Measurements from ENCODE around the gene DCTN1. TPM values are rescaled to one million over a fixed set of nuclear protein-coding genes. Genes with fewer than 3 reads are reported as not detected.

The DCTN1 gene
- total RNA-seq, 4 donors from 2014 or later, result 136 to 188 (median 162) TPM

GRCh38 chr2:74414441-74414840 is 34.3 kb upstream of the DCTN1 start:
- intact Hi-C loops (cut with DNase I), result no loop called here
- TF ChIP-seq POLR2A (IDR thresholded peaks at IDR 0.05; ENCODE audit: low read depth) (no peak), POLR2AphosphoS5 (IDR thresholded peaks at IDR 0.05) (no peak), EP300 (IDR thresholded peaks at IDR 0.05) (no peak), CTCF (IDR thresholded peaks at IDR 0.05) (no peak)
- H3K27ac ChIP-seq (replicated peaks in 1 of 4), result peak overlapping the region; percentile 38 to 58 (median 53)
- peaks cover 18 to 31% (median 25%) of the 10 kb centered on the region in 4 donors for H3K4me1 ChIP-seq
- DNase-seq (ENCODE audit: extremely low spot score), result no peak
- peak overlapping the region; percentile 60 to 72 (median 62) for H3K4me3 ChIP-seq
- no peaks in the 10 kb centered on the region for H3K27me3 ChIP-seq
- WGBS, result 49% methylated on average over 5 of the region's 19 CpGs
- H3K9me3 ChIP-seq, result no peaks in the 10 kb centered on the region
- H3K36me3 ChIP-seq, result no peaks in the 10 kb centered on the region

- Histone ChIP-seq H3K27ac (replicated peaks in 1 of 4) (no peak overlapping the region), H3K36me3 (no peaks in the 10 kb centered on the region), H3K9me3 (no peaks in the 10 kb centered on the region), H3K4me3 (no peak overlapping the region), H3K27me3 (no peaks in the 10 kb centered on the region), H3K4me1 (peaks cover 18 to 31% (median 23%) of the 10 kb centered on the region in 4 donors)
- WGBS, result 56% methylated on average over 5 of the region's 8 CpGs
- intact Hi-C loops (cut with DNase I), result no loop called here
- no peak for TF ChIP-seq EP300 (IDR thresholded peaks at IDR 0.05)
- no peak for TF ChIP-seq POLR2AphosphoS5 (IDR thresholded peaks at IDR 0.05)
- no peak for TF ChIP-seq CTCF (IDR thresholded peaks at IDR 0.05)
- no peak for TF ChIP-seq POLR2A (IDR thresholded peaks at IDR 0.05; ENCODE audit: low read depth)
- no peak for DNase-seq (ENCODE audit: extremely low spot score)
Measured at GRCh38 chr2:74413001-74413698, 33.0 kb upstream of the DCTN1 start.

- H3K4me1 ChIP-seq, result no peaks in the 10 kb centered on the region
- no peak overlapping the region for H3K27ac ChIP-seq (replicated peaks in 1 of 4)
- H3K4me3 ChIP-seq, result no peak overlapping the region
- intact Hi-C loops (cut with DNase I), result no loop called here
- no peak for DNase-seq (ENCODE audit: extremely low spot score)
- no peaks in the 10 kb centered on the region for H3K27me3 ChIP-seq
- H3K36me3 ChIP-seq, result no peaks in the 10 kb centered on the region
- TF ChIP-seq POLR2AphosphoS5 (IDR thresholded peaks at IDR 0.05) (no peak), POLR2A (IDR thresholded peaks at IDR 0.05; ENCODE audit: low read depth) (no peak), EP300 (IDR thresholded peaks at IDR 0.05) (no peak)
- no peaks in the 10 kb centered on the region for H3K9me3 ChIP-seq
- WGBS, result 92% methylated on average over 5 of the region's 5 CpGs
Measured at GRCh38 chr2:74407682-74408081, 27.6 kb upstream of the DCTN1 start.

GRCh38 chr2:74406035-74406434 is 25.9 kb upstream of the DCTN1 start:
- no peak for TF ChIP-seq CTCF (IDR thresholded peaks at IDR 0.05)
- no peak for TF ChIP-seq EP300 (IDR thresholded peaks at IDR 0.05)
- TF ChIP-seq POLR2AphosphoS5 (IDR thresholded peaks at IDR 0.05), result no peak
- no peak for TF ChIP-seq POLR2A (IDR thresholded peaks at IDR 0.05; ENCODE audit: low read depth)
- H3K27ac ChIP-seq (replicated peaks in 1 of 4), result no peak overlapping the region
- H3K4me3 ChIP-seq, result no peak overlapping the region
- intact Hi-C loops (cut with DNase I), result no loop called here
- H3K27me3 ChIP-seq, result no peaks in the 10 kb centered on the region
- H3K36me3 ChIP-seq, result no peaks in the 10 kb centered on the region
- H3K4me1 ChIP-seq, result no peaks in the 10 kb centered on the region
- no peak for DNase-seq (ENCODE audit: extremely low spot score)
- no peaks in the 10 kb centered on the region for H3K9me3 ChIP-seq

- intact Hi-C loops (cut with DNase I), result no loop called here
- Histone ChIP-seq H3K27ac (replicated peaks in 1 of 4) (no peak overlapping the region), H3K4me1 (no peaks in the 10 kb centered on the region), H3K36me3 (no peaks in the 10 kb centered on the region), H3K27me3 (no peaks in the 10 kb centered on the region), H3K4me3 (no peak overlapping the region), H3K9me3 (no peaks in the 10 kb centered on the region)
- DNase-seq (ENCODE audit: extremely low spot score), result no peak
- no peak for TF ChIP-seq CTCF (IDR thresholded peaks at IDR 0.05)
- TF ChIP-seq EP300 (IDR thresholded peaks at IDR 0.05), result no peak
- no peak for TF ChIP-seq POLR2A (IDR thresholded peaks at IDR 0.05; ENCODE audit: low read depth)
- no peak for TF ChIP-seq POLR2AphosphoS5 (IDR thresholded peaks at IDR 0.05)
- 88% methylated on average over 2 of the region's 2 CpGs for WGBS
Measured at GRCh38 chr2:74401891-74402290, 21.8 kb upstream of the DCTN1 start.

Measured in esophagus muscularis mucosa (tissue), 4 donors.